Activated B cell treated with CpG ODN at 0.5 μM for 24 hours (primary cell): Measurements from ENCODE around the gene INAVA. TPM values are rescaled to one million over a fixed set of nuclear protein-coding genes. Genes with fewer than 3 reads are reported as not detected.

Experiments
- ATAC-seq: fragments of 200-7000 bp; cut with Tn5 transposase; one replicate; pipeline ENCODE4 v1.10.0; 2021; ENCODE audit warnings: low read depth, mild to moderate bottlenecking, moderate library complexity
- CTCF ChIA-PET: fragments of 350-600 bp; sonication (Branson Sonifier 250); formaldehyde crosslinking; loops from one replicate; lab custom pipeline; 2021; ENCODE audit warnings: antibody characterized with exemption; lab: Charles Lee
- POLR2A ChIA-PET: fragments of 350-600 bp; sonication (Branson Sonifier 250); formaldehyde crosslinking; loops from one replicate; lab custom pipeline; 2021; ENCODE audit warnings: antibody characterized with exemption; lab: Charles Lee
- DNase-seq: peaks from one replicate; pipeline ENCODE4 v3.0.0; 2022
- H3K27ac Mint-ChIP-seq: one replicate; pipeline ENCODE4 v1.8.0; 2020; ENCODE audit warnings: mixed read lengths
- H3K27me3 Mint-ChIP-seq: one replicate; pipeline ENCODE4 v1.8.0; 2021; ENCODE audit warnings: mixed read lengths
- H3K36me3 Mint-ChIP-seq: one replicate; pipeline ENCODE4 v1.8.0; 2021; ENCODE audit warnings: low read depth, mixed read lengths
- H3K4me1 Mint-ChIP-seq: one replicate; pipeline ENCODE4 v1.8.0; 2021; ENCODE audit warnings: mixed read lengths
- H3K4me3 Mint-ChIP-seq: one replicate; pipeline ENCODE4 v1.8.0; 2020; ENCODE audit warnings: mild to moderate bottlenecking, mixed read lengths
- H3K9me3 Mint-ChIP-seq: one replicate; pipeline ENCODE4 v1.8.0; 2020; ENCODE audit warnings: mixed read lengths
- intact Hi-C: fragments of 100-400 bp; cut with micrococcal nuclease; formaldehyde crosslinking; loops from one replicate; pipeline ENCODE4 v1.15.1; 2024
- total RNA-seq: library from RNA; stranded (reverse); gene quantifications from 2 replicates; pipeline ENCODE4 v1.2.3, GENCODE V29; 2022
- TF ChIP-seq, protein P1 (sequence below): fragments of 200-600 bp; IDR thresholded peaks from one replicate; pipeline ENCODE4 v1.8.0; 2022; ENCODE audit warnings: antibody characterized with exemption, mild to moderate bottlenecking

The INAVA gene
- total RNA-seq, 1 donor from 2014 or later, result 0.44 TPM

DNA sequence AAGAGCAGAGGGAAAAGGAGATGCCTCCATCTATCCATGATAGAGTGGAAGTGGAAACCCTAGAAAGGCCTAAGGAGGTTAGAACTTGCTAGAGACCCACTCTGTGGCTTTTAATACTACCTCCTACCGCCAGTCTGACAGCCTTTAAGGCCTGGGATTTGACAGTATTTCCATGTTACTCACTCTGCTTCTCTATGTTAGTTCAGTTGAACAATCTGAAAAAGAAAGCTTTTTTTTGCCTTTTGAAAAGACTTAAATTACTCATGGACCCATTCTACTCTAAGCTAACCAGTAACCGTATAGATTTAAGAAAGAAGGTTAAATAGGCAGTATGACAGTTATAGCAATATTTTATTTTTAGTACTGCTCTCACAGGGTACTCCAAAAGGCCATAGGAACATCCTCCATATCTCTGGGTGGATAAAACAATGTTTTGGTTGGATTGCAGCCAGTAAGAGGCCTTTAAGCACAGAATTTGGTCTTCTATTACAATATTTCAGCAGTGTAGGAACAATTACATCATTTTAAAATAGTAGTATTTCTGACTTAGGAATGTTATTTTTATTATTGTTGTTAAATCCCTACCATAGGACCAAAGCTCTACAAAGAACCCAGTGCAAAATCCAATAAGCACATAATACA is 37.9 kb upstream of the INAVA start:
- DNase-seq (no peak), ATAC-seq (no peak)
- Mint-ChIP-seq H3K4me3 (no peak overlapping the region), H3K4me1 (peaks cover under 1% of the 10 kb centered on the region), H3K36me3 (no peaks in the 10 kb centered on the region), H3K27ac (no peak overlapping the region), H3K27me3 (no peaks in the 10 kb centered on the region), H3K9me3 (no peaks in the 10 kb centered on the region)
- CTCF ChIA-PET, result interaction anchor here (1.5 kb wide), 1 partner anchor 9 kb away, joined by 3 read pairs; no protein-coding TSS in a partner anchor
- intact Hi-C loops, result no loop called here
- POLR2A ChIA-PET, result no interaction called here
- TF ChIP-seq, protein P1, sequence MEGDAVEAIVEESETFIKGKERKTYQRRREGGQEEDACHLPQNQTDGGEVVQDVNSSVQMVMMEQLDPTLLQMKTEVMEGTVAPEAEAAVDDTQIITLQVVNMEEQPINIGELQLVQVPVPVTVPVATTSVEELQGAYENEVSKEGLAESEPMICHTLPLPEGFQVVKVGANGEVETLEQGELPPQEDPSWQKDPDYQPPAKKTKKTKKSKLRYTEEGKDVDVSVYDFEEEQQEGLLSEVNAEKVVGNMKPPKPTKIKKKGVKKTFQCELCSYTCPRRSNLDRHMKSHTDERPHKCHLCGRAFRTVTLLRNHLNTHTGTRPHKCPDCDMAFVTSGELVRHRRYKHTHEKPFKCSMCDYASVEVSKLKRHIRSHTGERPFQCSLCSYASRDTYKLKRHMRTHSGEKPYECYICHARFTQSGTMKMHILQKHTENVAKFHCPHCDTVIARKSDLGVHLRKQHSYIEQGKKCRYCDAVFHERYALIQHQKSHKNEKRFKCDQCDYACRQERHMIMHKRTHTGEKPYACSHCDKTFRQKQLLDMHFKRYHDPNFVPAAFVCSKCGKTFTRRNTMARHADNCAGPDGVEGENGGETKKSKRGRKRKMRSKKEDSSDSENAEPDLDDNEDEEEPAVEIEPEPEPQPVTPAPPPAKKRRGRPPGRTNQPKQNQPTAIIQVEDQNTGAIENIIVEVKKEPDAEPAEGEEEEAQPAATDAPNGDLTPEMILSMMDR, result no peak

DNA sequence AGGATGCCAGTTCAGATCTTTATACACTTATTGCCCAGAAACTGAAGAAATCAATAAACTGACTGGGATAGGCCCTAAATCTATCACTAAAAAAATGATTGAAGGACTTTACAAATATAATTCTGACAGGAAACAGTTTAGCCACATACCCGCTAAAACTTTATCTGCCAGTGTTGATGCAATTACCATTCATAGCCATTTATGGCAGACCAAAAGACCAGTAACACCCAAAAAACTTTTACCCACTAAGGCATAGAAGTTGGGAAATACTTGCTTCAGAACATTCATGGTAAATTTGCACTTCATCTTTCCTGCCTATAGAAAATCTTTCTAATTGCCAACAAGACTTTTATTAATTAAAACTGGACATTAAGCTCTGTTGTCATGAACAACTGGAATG is 36.9 kb upstream of the INAVA start:
- no peaks in the 10 kb centered on the region for H3K36me3 Mint-ChIP-seq
- TF ChIP-seq, protein P1, result no peak
- ChIA-PET CTCF (interaction anchor here (1.5 kb wide), 1 partner anchor 8 kb away, joined by 3 read pairs; no protein-coding TSS in a partner anchor), POLR2A (no interaction called here)
- DNase-seq (no peak), ATAC-seq (no peak)
- no peak overlapping the region for H3K4me3 Mint-ChIP-seq
- H3K27me3 Mint-ChIP-seq, result peaks cover 3% of the 10 kb centered on the region
- peaks cover 10% of the 10 kb centered on the region for H3K4me1 Mint-ChIP-seq
- no peaks in the 10 kb centered on the region for H3K9me3 Mint-ChIP-seq
- intact Hi-C loops, result no loop called here
- H3K27ac Mint-ChIP-seq, result no peak overlapping the region

DNA sequence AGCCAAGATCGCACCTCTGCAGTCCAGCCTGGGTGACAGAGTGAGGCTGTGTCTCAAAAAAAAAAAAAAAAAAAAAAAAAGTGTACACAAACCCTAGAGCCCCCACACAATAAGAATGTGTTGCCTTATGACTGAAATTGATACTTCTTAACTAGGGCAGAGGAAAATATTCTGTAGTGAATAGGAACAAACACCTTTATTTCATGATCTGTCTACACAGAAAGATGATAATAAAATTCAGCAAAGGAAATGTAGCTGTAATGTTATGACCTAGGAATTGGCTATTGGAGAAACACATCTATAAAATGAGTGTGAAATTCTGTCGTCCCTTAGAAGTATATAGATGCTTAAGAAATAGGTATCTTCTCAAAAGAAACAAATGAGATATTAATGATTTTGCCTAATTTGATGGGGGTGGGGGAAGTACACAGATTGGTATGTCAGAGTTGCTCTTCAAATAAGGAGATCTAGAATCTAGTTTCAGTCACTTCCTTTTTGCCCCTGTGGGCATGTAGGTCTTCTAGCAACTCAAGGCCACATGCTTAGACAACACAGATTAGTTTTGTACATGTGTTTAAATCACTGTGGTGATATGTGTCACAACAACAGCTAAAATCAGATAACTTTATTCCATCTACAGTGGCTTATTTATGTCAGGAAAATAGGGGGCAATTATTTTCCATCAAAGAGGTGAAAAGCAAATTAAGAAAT is 32.6 kb upstream of the INAVA start:
- peak; percentile 38 for ATAC-seq
- POLR2A ChIA-PET, result interaction anchor here (0.7 kb wide), 2 partner anchors 16 to 155 kb away, joined by 9 read pairs; no protein-coding TSS in a partner anchor
- peaks cover 35% of the 10 kb centered on the region for H3K4me1 Mint-ChIP-seq
- no peak overlapping the region for H3K4me3 Mint-ChIP-seq
- H3K27ac Mint-ChIP-seq, result peak overlapping the region; percentile 57
- CTCF ChIA-PET, result interaction anchor here (1.0 kb wide), 1 partner anchor 117 kb away, joined by 3 read pairs; no protein-coding TSS in a partner anchor
- DNase-seq, result no peak
- H3K9me3 Mint-ChIP-seq, result no peaks in the 10 kb centered on the region
- intact Hi-C loops, result no loop called here
- H3K36me3 Mint-ChIP-seq, result no peaks in the 10 kb centered on the region
- TF ChIP-seq, protein P1, result no peak
- H3K27me3 Mint-ChIP-seq, result peaks cover 3% of the 10 kb centered on the region

DNA sequence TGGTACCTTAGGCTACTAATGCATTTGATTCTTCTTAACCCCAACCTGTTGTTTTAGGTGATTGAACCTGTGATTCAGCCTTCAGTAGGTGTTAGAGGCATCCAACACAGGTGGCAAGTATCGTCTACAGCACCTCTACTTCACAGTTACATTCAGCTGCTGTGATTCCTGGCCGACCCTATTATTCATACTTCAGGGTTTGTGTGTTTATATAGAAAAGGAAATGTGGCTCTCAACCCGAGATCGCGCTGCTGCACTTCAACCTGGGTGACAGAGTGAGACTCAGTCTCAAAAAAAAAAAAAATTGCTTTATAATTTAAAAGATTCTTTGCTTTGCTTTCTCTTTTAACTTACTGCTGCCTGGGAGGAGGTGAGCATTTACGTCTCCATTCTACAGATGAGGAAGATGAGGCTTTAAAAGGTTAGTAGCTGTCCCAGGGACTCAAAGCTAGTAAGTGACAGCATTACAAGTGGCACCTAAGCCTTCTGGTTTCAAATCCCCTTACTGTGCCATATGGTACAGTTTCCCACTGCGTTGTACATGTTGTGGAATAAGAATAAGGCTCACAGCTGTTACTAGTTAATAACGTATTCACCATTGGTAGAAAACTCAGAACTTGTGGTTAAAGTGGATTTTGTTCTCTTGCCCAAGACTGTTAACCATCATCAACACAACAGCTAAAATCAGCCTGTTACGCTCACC is 31.8 kb upstream of the INAVA start:
- no peaks in the 10 kb centered on the region for H3K36me3 Mint-ChIP-seq
- peaks cover 41% of the 10 kb centered on the region for H3K4me1 Mint-ChIP-seq
- TF ChIP-seq, protein P1, result no peak
- intact Hi-C loops, result no loop called here
- DNase-seq (no peak), ATAC-seq (peak; percentile 18)
- ChIA-PET POLR2A (no interaction called here), CTCF (interaction anchor here (0.8 to 1.0 kb wide), 2 partner anchors 117 to 241 kb away, joined by 3 read pairs; no protein-coding TSS in a partner anchor)
- H3K27me3 Mint-ChIP-seq, result peaks cover 3% of the 10 kb centered on the region
- H3K4me3 Mint-ChIP-seq, result peak overlapping the region; percentile 29
- peak overlapping the region; percentile 57 for H3K27ac Mint-ChIP-seq
- H3K9me3 Mint-ChIP-seq, result no peaks in the 10 kb centered on the region
